GM10847 (cell line): ENCODE data around the gene LRRC73.

ENCODE experiments used
- POLR2A ChIP-seq: IDR thresholded peaks from 2 replicates; pipeline ENCODE4 v1.6.1; 2011; ENCODE audit not compliant: insufficient read length; ENCODE audit errors: extremely low read depth

LRRC73 gene

GRCh38 chr6:43497129-43497396 lies 13.1 kb downstream of the LRRC73 start:
- TF ChIP-seq POLR2A = no peak

GRCh38 chr6:43496370-43497128 lies 13.6 kb downstream of the LRRC73 start:
- no peak for TF ChIP-seq POLR2A

DNA sequence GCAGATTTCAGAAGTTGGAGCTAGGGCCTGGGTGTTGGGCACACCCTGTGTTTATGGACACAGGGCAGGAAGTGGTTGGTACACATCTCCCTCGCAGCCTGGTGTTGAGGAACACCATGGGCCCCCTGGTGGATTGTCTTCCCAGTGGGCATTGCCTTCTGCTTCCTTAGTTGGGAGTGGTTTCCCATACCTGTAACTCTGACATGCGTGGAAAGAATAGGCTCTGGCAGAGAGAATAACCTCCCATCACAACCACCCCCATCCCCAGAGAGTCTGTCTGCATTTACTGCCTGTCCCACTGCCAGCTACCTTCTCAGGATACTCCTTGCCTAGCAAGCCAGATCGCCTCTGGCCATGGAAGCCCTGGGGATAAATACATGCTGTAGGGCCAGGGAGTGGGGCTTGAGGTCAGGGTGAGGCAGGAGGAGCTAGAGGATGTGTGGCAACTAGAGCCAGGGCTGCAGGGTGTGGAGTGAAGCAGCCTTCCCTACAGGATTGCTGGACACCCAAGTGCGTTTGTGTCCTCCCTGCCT lies 14.7 kb downstream of the LRRC73 start:
- no peak for TF ChIP-seq POLR2A

- no peak for TF ChIP-seq POLR2A
These were observed 15.4 kb downstream of the LRRC73 start for GRCh38 chr6:43494766-43495165.

DNA sequence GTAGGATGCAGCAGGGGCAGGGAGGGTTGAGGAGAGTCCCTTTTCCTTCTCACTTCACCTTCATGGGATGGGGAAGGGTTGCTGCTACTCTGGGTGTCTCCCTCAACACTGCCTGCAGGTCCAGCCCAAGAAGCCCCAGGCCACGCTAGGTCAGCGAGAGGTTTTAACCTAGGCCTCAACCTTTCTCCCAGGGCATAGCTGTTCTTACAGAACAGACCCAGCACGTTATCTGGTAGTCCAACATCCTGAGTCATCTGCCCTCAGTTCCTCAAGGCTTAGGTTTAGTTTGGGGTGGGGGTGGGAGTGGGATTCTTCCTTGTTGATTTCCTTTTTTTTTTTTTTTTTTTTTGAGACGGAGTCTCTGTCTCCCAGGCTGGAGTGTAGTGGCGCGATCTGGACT lies 15.8 kb downstream of the LRRC73 start:
- TF ChIP-seq POLR2A = no peak

GRCh38 chr6:43493833-43494232 lies 16.3 kb downstream of the LRRC73 start:
- TF ChIP-seq POLR2A = no peak

GRCh38 chr6:43493230-43493629 lies 16.9 kb downstream of the LRRC73 start:
- no peak for TF ChIP-seq POLR2A

- no peak for TF ChIP-seq POLR2A
These were observed 17.5 kb downstream of the LRRC73 start for GRCh38 chr6:43492673-43493072.

DNA sequence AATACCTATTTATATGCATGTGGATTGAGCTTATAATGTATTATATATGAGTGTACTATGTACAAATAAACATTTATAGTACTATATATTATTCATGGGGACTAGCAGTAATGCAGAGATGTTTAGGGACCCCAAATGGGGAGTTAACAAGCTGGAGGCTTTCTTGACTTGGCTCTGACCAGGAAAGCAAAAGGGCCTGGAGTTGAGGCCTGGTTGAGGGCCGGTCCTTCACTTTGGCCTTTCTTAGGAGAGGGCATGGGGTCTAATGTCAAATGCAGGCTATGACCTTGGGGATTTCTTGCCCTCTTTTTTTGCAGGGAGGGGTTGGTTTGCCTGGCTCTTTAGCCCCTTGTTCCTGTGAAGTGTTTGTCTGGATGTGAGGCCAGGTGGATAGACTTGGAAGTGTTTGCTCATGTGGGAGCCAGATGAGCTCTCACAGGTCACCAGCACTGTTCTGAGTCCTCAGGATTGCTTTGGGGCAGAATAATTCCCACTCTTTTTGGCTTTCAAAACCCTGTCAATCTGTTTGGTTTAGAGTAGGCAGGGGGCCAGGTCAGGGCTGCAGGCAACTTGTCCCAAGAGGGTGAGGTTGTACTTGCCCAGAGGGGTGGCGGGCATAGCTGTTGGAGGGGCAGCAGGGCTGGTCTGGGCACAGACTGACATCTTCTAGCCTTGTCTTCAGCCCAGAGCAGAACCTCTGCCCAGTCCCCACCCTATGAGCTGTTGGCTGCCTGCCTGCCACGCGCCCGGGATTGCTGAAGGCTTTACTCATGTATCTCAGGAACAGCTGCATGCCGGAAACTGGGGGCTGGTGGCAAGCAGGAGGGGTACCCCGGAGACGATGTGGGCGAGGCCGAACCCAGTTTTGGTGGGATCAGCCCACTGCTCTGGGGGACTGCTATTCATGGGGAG lies 18.1 kb downstream of the LRRC73 start:
- TF ChIP-seq POLR2A = no peak

GRCh38 chr6:43490523-43490939 lies 19.6 kb downstream of the LRRC73 start:
- no peak for TF ChIP-seq POLR2A

DNA sequence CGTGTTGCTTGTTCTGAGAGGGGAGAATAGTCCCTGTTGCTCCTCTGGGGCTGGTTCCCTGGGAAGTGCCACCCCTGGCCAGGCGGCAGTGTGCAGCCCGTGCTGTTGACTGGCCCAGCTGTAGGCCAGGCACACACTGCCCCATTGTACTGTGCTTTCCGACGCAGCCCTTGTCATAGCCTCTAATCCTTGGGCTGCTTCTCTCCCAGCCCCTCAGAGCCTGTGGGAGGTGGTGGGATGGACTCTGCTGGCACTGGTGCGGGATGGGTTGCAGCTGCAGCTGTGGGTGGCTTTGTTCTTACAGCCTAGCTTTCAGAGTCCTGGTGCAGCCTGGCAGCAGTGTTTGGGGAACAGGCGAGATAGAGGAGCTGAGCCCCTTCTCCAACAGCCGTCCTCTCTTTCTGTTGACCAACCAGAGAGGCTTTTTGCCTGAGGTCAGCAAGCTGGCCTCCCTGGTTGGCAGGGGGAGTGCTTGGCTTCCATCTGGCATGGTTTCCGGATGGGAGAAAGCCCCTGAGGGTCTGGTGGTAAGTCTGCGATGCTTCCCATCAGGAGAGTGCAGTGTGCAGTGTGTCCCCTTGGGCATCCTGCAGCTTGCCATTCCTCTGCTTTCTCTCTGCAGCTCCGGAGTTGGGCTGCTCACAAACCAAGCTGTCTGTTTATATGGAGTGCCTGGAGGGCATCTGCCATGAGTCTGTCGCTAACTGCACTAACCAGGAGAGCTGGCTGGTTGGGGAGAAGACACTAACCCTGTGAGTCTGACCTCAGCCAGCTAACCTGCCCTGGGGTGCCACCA lies 20.7 kb downstream of the LRRC73 start:
- no peak for TF ChIP-seq POLR2A

- no peak for TF ChIP-seq POLR2A
These were observed 21.4 kb downstream of the LRRC73 start for GRCh38 chr6:43488667-43489276.

- TF ChIP-seq POLR2A = no peak
These were observed 28.4 kb downstream of the LRRC73 start for GRCh38 chr6:43481591-43482236.

DNA sequence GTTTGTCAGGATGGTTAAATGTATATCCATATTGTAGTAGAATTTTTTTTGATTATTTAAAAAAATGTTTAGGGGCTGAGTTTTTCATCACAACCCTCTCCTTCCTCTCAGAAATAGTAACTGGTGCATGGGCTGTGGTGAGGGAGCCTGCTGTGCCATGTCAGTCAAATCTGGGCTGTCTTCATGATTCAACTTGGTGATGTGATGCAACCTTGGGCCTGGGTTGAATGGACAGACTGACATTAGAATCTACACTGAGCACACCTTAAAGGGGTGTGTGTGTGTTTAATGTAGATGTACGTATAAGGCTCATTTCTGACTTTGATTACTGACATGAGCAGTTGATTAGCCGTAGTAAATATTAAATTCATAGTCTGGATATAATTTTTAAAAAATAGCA lies 29.1 kb downstream of the LRRC73 start:
- TF ChIP-seq POLR2A = no peak

- no peak for TF ChIP-seq POLR2A
These were observed 32.2 kb downstream of the LRRC73 start for GRCh38 chr6:43478008-43478372.
